ENCODE measurements around the gene ACMSD.
"Not testable (repeated sequence)": the region's sequence is repeated elsewhere in the genome, so short reads cannot be mapped to it uniquely, and the experiment has no call there.

ACMSD gene

DNA sequence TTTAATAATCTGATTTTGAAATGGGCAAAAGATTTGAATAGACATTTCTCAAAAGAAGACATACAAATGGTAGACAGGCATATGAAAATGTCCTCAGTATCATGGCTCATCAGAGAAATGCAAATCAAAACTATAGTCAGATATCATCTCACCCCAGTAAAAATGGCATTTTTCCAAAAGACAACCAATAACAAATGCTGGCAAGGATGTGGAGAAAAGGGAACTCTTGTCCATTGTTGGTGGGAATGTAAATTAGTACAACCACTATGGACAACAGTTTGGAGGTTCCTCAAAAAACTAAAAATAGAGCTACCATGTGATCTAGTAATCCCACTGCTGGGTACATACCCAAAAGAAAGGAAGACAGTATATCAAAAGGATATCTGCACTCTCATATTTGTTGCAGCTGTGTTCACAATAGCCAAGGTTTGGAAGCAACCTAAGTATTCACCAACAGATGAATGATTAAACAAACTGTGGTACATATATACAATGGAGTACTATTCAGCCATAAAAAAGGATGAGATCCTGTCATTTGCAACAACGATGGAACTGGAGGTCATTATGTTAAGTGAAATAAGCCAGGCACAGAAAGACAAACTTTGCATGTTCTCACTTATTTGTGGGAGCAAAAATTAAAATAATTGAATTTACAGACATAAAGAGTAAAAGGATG is 69.2 kb downstream of the ACMSD start:
- not testable (repeated sequence) for DNase-seq

DNA sequence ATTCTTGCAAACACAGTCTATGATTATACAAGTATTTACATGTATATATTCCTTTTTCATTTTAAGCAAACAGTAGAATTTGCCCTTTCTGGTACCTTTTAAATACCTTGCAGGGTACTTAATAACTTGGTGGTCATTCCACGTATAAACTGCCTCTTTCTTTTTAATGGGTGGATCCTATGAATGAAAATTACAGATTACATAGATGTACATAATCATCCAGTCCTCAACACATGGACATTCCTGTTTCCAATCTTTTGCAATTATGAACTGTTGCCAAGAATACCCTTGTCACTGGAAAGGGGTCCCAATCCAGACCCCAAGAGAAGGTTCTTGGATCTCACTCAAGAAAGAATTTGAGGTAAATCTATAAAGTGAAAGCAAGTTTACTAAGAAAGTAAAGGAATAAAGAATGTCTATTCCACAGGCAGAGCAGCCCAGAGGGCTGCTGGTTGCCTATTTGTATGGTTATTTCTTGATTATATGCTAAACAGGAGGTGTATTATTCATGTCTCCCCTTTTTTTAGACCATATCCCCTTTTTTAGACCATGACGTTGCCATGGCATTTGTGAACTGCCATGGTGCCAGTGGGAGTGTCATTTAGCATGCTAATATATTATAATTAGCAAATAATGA is 72.5 kb downstream of the ACMSD start:
- DNase-seq, result no peak

DNA sequence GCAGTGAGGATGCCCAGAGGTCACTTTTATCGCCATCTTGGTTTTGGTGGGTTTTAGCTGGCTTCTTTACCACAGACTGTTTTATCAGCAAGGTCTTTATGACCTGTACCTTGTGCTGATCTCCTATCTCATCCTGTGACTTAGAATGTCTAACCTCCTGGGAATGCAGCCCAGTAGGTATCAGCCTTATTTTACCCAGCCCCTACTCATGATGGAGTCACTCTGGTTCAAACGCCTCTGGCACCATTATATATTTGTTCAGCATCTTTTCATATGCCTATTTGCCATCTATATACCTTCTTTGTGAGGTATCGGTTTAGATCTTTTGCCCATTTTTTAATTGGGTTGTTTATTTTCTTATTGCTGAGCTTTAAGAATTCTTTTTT is 73.0 kb downstream of the ACMSD start:
- DNase-seq, result no peak

DNA sequence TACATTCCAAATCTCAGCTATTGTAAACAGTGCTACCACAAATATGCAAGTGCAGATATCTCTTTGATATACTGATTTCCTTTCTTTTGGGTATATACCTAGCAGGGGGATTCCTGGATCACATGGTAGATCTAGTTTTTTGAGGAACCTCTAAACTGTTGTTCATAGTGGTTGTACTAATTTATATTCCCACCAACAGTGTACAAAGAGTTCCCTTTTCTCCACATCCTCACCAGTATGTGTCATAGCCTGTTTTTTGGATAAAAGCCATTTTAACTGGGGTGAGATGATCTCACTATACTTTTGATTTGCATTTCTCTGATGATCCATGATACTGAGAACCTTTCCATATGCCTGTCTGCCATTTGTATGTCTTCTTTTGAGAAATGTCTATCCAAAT is 73.9 kb downstream of the ACMSD start:
- no peak for DNase-seq

DNA sequence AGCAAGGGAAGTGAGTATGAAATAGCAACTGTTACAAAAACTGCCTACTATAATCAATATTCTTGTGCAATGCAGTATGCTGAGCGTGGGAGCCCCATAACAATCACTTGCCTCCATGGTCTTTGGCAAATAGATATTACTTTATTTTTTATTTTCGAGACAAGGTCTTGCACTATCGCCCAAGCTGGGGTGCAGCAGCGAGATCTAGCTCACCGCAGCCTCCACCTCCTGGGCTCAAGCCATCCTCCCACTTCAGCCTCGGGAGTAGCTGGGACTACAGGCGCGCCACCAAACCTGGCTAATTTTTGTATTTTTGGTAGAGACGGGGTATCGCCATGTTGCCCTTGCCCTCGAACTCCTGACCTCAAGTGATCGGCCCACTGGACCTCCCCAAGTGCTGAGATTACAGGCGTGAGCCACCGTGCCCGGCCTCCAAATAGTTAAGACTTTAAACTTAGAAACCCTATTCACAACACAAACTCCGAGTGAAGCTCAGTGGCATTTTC is 79.0 kb downstream of the ACMSD start:
- peak in 2 of 3 experiments; percentile 48 to 72 for DNase-seq

DNA sequence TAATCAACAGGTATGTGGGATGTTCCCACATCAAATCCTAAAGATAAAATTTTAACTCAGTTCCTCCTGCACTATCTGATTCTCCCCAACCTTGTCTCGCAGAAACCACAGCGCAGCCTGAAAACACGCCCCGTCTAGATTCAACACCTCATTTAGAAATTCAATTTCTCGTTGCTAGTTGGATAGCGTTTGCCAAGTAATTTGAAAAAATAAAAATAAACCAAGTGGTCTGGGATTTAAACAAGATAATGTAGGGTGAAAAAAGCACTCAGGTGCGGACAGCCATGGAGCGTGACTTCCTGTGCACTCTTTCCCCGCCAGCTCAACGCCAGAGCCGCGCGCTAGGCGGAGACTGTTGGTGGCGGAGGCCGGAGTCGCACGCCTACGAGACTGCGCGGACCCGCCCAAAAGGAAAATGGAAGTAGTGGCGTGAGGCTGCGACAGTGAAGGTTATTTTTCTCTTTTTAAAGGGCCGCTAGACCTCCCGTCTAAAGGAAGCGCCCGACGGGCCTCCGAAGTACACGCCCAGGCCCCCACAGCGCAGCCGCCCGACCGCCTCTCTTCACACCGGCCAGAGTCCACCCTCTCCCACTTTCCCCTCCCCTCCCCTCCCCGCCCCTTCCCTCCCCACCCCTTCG is 79.6 kb downstream of the ACMSD start:
- DNase-seq, result peak; percentile 87 to 97 (median 96)

DNA sequence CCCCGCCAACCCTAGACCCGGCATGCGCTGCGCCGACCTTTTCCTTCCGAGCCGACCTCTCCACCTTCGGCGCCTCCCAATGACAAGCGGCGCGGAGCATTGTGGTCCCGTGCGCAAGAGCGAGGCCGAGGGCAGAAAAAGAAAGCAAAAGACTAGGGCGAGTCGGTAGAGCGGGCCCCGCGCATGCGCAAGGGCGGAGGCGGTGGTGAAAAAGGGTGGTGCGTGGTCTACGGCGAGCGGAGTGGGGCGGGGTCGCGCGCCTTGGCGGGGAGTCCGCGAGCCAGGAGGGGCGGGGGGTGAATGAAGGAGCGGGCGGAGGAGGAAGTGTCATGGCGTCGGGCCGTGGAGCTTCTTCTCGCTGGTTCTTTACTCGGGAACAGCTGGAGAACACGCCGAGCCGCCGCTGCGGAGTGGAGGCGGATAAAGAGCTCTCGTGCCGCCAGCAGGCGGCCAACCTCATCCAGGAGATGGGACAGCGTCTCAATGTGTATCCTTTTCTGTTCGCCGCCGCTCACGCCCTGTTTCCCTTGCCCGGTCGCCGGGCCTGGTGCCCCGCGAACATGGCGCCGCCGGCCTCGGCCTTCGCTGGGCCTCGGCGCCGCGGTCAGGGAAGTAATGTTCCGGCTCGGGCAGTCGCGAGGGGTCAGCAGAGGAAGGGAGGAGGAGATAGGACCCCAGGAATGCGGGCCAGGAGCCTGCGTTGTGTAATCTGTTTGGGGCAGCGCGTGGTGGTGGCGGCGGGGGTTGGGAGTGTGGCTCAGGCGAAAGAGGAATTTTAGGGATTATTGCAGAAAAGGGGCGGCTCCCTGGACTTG is 80.3 kb downstream of the ACMSD start, which contains the start of gene CCNT2:
CCNT2 (plus strand) TSS at position 297 of the 815 bp plus-strand sequence; CDS start at position 330, 33 bp downstream.
- peak; percentile 93 to 99 (median 98) for DNase-seq

DNA sequence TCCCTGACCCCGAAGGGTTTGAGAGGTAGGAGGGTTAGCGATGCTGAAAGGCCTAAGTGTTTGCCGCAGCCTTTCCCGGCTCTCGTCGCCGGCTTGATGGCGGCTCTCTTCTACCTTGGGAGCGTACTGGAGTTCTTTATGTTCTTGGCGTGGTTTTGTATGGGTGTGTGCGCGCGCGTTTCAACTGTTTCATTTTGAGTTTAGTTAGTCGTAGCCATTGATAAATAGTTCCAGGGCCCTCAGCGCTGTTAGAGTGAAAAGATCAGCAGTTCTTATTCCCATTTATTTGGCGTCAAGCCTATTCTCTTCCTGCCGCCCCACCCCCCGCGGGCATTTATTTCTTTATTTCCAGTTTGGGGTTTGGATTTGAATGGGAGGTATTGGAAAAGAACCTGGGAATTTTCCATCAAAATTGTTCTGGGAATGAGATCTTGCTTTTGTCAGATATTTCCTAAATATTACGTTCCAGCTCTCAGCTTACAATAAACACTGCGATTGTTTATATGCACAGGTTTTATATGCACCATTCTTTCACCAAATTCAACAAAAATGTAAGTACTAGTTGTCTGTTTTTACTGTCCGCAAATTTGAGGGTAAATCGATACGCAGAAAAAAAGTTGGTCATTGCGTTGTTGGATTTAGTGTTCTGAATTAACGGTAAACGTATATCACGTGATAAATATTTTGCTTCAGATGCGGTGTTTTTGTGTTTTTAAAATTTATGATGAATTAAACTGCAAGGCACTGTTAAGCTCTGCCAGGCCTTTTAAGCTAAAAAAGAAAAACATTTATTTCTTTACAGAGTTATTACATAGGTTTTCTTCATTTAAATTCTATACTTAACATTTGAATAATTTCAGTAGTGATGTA is 81.2 kb downstream of the ACMSD start:
- peak; percentile 15 to 79 (median 67) for DNase-seq

DNA sequence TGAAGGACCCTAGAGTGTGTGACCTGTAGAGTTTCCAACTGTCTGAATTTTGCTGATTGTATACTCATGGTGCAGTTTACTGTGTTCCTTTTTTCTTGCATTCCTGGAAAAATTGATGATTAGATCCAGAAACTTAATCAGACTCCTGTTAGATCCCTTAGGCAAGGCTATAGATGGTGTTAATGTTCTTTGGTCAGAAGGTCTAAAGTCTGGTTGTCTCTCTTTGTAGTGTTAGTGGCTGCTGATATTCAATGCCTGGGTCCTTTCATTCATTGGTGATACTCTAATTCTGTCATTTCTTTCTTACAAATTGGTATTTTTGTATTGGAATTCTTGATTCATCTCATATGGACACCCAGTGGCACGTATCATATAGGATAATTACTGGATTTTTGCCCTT is 86.5 kb downstream of the ACMSD start:
- DNase-seq, result no peak

DNA sequence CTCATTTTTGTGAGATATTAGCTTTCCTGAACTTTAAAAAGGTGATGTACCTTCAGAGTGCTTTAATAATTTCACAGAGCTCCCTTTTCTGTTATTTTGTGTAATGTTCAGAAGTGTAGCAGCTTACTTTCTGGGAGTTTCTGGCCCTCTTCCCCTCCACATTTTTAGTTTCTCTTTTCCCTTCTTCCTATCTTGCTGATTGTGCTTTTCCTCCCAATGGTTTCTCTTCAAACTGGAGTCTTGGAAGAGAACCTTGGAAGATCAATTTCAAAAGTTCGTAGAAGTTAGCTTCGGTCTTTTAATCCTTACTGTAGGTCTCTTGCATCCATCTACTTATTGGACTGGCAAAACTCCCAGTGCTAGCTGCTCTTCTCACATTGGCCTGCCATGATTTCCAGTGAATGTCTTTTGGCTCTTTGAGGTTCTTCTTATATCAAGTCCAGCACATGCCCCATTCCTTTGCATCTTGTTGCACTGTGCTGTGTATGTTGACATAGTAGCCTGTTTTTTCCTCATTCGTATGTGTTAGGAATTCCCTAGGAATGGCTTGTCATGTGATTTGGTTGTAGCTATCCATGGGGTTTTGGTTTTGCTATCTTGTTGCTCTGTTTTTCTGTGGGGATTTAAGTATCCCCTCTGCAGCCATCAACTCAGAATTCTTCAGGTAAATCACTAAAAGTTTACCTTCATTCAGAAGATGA is 88.0 kb downstream of the ACMSD start:
- DNase-seq, result no peak

DNA sequence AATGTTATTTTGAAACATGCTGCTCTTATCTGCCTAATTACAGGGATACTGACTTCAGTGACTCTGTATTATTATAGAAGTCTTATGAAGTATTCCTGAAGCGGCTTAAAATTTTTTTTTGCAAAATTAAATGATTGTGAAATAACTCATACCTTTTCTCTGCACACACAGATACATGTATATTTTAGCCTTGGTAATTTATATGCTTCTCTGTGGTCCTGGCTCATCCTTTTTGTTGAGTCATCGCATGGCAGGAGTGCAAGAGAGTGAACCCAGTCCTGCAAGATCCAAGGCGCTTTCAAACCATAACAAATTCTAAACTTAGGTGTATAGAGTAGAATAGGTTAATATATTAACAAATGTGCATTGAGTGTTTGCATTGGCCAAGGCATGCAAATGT is 88.8 kb downstream of the ACMSD start:
- no peak for DNase-seq

DNA sequence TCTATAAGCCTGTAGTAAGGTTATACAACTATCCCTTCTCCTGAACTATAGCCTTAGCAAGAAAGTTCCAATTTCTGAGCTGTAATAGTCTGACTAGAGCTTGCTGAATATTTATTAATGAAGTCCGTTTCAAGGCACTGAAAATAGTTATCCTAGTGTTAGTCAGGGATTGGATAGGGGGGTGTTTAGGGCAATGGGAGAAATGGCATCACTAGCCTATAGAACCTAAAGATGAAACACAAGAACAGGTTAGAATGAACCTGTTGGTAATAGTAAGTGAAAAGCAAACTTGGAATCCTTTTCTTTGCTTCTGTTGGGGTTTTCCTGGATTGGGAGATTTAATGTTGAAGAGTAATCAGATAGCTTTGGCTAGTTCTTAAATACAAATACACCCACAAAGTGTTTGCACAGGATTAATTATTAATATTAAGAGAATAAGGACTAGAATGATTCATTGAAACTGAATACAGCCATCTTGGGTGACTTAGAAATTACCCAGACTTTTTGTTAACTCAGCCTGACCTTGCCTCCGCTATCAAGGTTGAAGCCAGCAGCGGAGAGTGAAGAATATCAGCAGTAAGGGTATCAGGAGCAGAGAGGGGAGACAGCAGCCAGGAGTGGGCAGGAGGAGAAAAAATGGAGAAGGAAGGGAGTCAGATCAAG is 94.6 kb downstream of the ACMSD start:
- DNase-seq, result no peak

DNA sequence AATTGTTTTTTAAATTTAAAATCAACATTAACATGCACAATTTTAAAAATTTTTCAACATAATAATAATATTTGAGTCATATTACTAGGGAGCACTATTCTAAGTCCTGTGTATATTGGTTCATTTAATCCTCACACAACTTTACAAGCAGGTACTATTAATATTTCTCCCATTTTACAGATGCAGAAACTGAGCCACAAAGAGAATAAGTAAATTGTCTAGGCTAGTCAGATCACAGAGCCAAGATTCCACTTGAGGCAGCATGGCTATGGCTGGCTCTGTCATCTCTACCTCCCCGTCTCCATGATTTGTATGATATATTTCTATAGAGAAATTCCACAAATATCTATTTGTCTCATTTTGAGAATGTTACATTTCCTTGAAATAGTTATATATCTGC is 95.3 kb downstream of the ACMSD start:
- no peak for DNase-seq

DNA sequence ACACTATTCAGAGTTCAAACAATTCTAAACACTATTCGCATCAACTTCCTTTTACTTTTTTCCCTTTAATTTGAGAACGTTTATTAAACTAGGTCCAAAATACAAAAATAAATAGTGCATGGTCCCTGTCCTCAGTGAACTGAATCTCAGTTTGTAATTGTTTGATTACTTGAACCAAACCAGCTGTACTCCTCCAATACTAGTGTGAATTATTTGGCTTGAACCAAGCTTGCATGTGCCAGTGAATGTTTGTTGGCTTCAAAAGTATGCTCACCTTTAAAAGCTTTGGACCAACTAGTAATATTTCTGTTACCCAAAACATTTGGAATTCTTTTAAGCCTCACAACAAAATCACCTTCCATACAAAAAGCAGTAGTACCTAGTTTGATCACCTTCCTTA is 95.7 kb downstream of the ACMSD start:
- no peak for DNase-seq

DNA sequence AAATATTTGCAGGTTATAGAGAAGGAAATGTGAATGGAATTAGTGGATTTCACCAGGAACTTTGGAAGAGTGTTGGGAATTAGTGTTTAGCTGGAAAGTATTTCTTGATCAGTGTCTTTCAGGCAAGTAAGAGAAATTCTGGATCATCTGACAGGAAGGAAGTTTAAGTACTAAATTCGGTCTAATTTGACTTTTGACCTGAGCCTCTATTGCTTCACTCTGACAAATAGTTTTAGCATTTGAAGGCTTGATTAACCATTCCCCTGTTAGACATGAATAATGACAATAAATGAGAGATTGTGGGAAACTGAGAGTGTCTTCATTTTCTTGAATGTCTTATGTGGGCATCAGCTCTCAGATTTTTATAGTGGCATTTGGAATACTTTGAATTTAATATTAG is 96.2 kb downstream of the ACMSD start:
- DNase-seq, result no peak

DNA sequence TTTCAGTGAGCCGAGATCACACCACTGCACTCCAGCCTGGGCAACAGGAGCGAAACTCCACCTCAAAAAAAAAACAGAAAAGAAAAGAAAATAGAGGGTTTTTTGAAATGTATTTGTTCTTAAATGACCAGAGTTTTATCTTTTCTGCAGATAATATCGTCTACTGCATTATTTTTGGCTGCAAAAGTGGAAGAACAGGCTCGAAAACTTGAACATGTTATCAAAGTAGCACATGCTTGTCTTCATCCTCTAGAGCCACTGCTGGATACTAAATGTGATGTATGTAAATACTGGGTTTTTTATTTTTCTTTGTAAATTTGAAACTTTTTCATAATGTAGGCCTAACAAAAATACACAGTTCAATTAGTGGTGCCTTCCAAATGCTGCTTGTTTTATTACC is 98.3 kb downstream of the ACMSD start:
- no peak for DNase-seq

DNA sequence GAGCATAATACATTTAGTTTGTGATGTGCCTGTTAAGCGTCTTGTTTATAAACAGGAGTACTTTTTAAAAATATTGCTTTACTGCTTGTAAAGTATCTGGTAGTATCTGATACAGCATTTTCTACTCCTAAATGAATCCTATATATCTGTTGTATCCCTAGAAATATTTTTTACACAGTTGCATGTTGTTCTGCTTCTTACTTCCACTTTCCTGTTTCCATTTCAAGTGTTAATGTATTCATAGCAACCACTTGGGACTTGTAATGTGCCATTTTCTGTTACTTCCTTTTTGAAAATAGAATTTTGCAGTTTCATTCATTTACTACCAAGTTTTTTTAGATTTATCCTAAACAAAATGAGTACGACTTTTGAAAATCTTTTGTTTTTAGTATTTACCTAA is 105.1 kb downstream of the ACMSD start:
- DNase-seq, result no peak

DNA sequence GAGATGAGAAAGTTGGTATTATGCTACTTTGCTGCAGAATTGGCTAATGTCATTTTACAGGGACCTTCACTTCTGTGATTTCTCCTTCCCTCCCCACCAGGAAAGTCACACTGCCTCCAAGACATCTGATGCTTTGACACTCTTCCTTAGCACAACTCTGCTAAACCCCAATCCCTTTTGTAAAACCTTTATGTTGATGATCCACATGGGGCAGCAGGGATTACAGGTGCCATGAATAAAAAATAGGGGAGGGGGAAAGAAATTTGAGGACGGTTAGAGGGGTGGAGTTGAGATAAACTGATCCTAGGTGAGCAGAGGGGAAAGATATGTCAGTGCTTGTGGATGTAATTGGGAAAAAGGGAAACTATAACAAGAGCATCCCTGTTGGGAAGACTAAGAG is 106.6 kb downstream of the ACMSD start:
- DNase-seq, result no peak

DNA sequence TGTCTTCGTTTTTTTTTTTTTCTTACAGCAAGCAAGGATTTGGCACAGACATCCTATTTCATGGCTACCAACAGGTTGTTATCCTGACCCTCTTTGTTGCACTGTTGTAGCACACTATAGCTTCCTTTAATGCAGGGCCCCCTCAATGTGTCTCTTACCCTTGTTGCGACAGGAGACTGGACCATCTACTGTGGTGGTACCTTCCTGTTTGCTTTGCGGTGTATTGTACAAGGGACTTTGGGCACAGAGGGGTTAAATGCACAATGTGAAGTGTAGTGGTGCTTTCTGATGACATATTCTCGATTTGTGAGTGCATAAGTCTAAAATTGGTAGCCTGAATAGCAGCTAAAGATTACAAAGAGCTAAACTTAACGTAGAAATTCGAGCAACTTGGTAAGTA is 107.7 kb downstream of the ACMSD start:
- no peak for DNase-seq

DNA sequence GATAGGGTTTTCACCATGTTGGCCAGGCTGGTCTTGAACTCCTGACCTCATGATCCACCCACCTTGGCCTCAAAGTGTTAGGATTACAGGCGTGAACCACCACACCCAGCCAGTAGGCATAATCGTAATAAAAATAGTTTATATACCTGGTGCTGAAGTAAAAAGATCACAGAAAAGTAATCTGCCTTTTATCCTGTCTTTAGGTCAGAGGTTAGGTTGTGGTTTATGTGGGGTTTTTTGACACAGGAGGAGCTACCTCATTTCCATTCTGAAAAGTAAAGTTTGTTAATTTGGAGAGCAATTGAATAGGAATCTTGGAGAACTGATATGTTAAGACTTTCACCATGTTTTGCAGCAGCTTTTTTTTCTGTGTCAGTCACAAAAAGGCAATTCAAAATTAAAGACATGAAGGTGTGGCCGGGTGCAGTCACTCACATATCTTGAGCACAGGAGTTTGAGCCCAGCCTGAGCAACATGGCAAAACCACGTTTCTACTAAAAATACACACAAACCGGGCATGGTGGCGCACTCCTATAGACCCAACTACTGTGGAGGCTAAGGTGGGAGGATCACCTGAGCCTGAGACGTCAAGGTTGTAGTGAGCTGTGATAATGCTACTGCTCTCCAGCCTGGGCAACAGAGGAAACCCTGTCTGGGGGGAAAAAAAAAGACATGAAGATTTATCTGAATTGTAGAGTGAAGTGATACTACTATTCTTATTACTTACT is 111.7 kb downstream of the ACMSD start:
- no peak for DNase-seq
